Neural cell (in vitro differentiated cells): ENCODE results near the gene CHM. TPM values are rescaled to one million over a fixed set of nuclear protein-coding genes. Genes with fewer than 3 reads are reported as not detected.
"Not testable (repeated sequence)": the region's sequence is repeated elsewhere in the genome, so short reads cannot be mapped to it uniquely, and the experiment has no call there.

Source experiments
- H2AFZ ChIP-seq: fragments of 200-600, 300-800 bp; sonication (generic), shearing (Covaris generic); 2 replicates; pipeline ENCODE4 v1.6.0; 2014; ENCODE audit warnings: low read depth, mild to moderate bottlenecking, antibody characterized with exemption, low read length, moderate library complexity
- H3F3A ChIP-seq: fragments of 200-600 bp; shearing (Covaris generic); 2 replicates; pipeline ENCODE4 v1.6.1; 2016; ENCODE audit warnings: mild to moderate bottlenecking, moderate library complexity, mixed read lengths, antibody characterized with exemption, low read length; ENCODE audit not compliant: insufficient read depth, poor library complexity, severe bottlenecking
- H3K27ac ChIP-seq: fragments of 200-600, 300-800 bp; sonication (generic), shearing (Covaris generic); 2 replicates; pipeline ENCODE4 v1.5.1; 2014; ENCODE audit warnings: mild to moderate bottlenecking, low read length, moderate library complexity
- H3K27me3 ChIP-seq: fragments of 300-800, 200-600 bp; sonication (generic), shearing (Covaris generic); 2 replicates; pipeline ENCODE4 v1.6.0; 2014; ENCODE audit warnings: mild to moderate bottlenecking, low read depth, low read length, moderate library complexity; ENCODE audit not compliant: insufficient read depth
- H3K36me3 ChIP-seq: fragments of 300-800, 200-600 bp; sonication (generic), shearing (Covaris generic); 2 replicates; pipeline ENCODE4 v1.5.1; 2014; ENCODE audit warnings: mild to moderate bottlenecking, antibody characterized with exemption, low read length, moderate library complexity; ENCODE audit not compliant: insufficient read depth
- H3K4me2 ChIP-seq: fragments of 300-800, 200-600 bp; sonication (generic), shearing (Covaris generic); 2 replicates; pipeline ENCODE4 v1.6.0; 2014; ENCODE audit warnings: mild to moderate bottlenecking, low read length
- H3K4me3 ChIP-seq: fragments of 300-800, 200-600 bp; sonication (generic), shearing (Covaris generic); 2 replicates; pipeline ENCODE4 v1.5.1; 2014; ENCODE audit warnings: mild to moderate bottlenecking, low read length, moderate library complexity
- H3K79me2 ChIP-seq: fragments of 200-600 bp; shearing (Covaris generic); replicated peaks from 2 replicates; pipeline ENCODE4 v1.6.0; 2014; ENCODE audit warnings: mild to moderate bottlenecking, low read length, moderate library complexity; ENCODE audit not compliant: insufficient read depth
- H3K9ac ChIP-seq: fragments of 300-800, 200-600 bp; sonication (generic), shearing (Covaris generic); 2 replicates; pipeline ENCODE4 v1.6.1; 2016; ENCODE audit warnings: mild to moderate bottlenecking, low read length, mixed read lengths
- H3K9me2 ChIP-seq: fragments of 200-600 bp; shearing (Covaris generic); 2 replicates; pipeline ENCODE4 v1.6.1; 2016; ENCODE audit warnings: mild to moderate bottlenecking, low read length, mixed read lengths; ENCODE audit not compliant: insufficient read depth
- H3K9me3 ChIP-seq: fragments of 200-600, 300-800 bp; sonication (generic), shearing (Covaris generic); 2 replicates; pipeline ENCODE4 v1.6.1; 2016; ENCODE audit warnings: mild to moderate bottlenecking, mixed run types, low read length, moderate library complexity, mixed read lengths
- H4K20me1 ChIP-seq: fragments of 200-600 bp; shearing (Covaris generic); 2 replicates; pipeline ENCODE4 v1.6.1; 2016; ENCODE audit warnings: mild to moderate bottlenecking, mixed run types; ENCODE audit not compliant: insufficient read depth
- CTCF ChIP-seq: fragments of 450-650 bp; IDR thresholded peaks from 2 replicates; pipeline ENCODE4 v1.5.1; 2014; ENCODE audit warnings: antibody characterized with exemption, mild to moderate bottlenecking, moderate library complexity; ENCODE audit not compliant: poor library complexity, severe bottlenecking
- EP300 ChIP-seq: fragments of 450-650 bp; conservative IDR thresholded peaks from 2 replicates; pipeline ENCODE4 v1.6.1; 2014; ENCODE audit warnings: antibody characterized with exemption, mild to moderate bottlenecking, moderate library complexity; ENCODE audit not compliant: poor library complexity, severe bottlenecking
- EZH2 ChIP-seq: fragments of 200-600, 300-800 bp; shearing (Covaris generic), sonication (generic); IDR thresholded peaks from 2 replicates; pipeline ENCODE4 v1.6.1; 2014; ENCODE audit warnings: antibody characterized with exemption, low read length, borderline replicate concordance, mild to moderate bottlenecking; ENCODE audit not compliant: insufficient read depth, poor library complexity, severe bottlenecking
- MXI1 ChIP-seq: fragments of 450-650 bp; conservative IDR thresholded peaks from 2 replicates; pipeline ENCODE4 v1.6.1; 2014; ENCODE audit warnings: antibody characterized with exemption, mild to moderate bottlenecking; ENCODE audit not compliant: poor library complexity, severe bottlenecking
- POLR2AphosphoS5 ChIP-seq: IDR thresholded peaks from 2 replicates; pipeline ENCODE4 v1.6.1; 2012
- RAD21 ChIP-seq: fragments of 450-650 bp; conservative IDR thresholded peaks from 2 replicates; pipeline ENCODE4 v1.6.1; 2014; ENCODE audit warnings: antibody characterized with exemption, mild to moderate bottlenecking, moderate library complexity
- SMC3 ChIP-seq: fragments of 450-650 bp; conservative IDR thresholded peaks from 2 replicates; pipeline ENCODE4 v1.6.1; 2014; ENCODE audit warnings: antibody characterized with exemption, mild to moderate bottlenecking, moderate library complexity; ENCODE audit not compliant: poor library complexity
- TAF1 ChIP-seq: IDR thresholded peaks from 2 replicates; pipeline ENCODE4 v1.6.1; 2012; ENCODE audit warnings: low read depth
- polyA plus RNA-seq: library from polyadenylated mRNA; depleted of rRNA; stranded (reverse); fragments of >200 nt; gene quantifications from 2 replicates; pipeline ENCODE4 v1.2.3, GENCODE V29; 2014
- TF ChIP-seq, protein P1 (sequence below): IDR thresholded peaks from 2 replicates; pipeline ENCODE4 v1.6.1; 2012; ENCODE audit warnings: borderline replicate concordance

Gene CHM
- polyA plus RNA-seq, 1 donor from 2014 or later = 20.3 TPM

- H3K9me2 ChIP-seq = no peaks in the 10 kb centered on the region
- no peaks in the 10 kb centered on the region for H3F3A ChIP-seq
- no peak overlapping the region for H3K4me3 ChIP-seq
- no peak overlapping the region for H2AFZ ChIP-seq
- no peak overlapping the region for H3K27ac ChIP-seq
- no peaks in the 10 kb centered on the region for H3K9me3 ChIP-seq
- no peaks in the 10 kb centered on the region for H3K79me2 ChIP-seq
- TF ChIP-seq MXI1 (no peak), CTCF (no peak), EZH2 (no peak), POLR2AphosphoS5 (no peak), EP300 (no peak), RAD21 (no peak), TAF1 (no peak), SMC3 (no peak)
- TF ChIP-seq, protein P1, sequence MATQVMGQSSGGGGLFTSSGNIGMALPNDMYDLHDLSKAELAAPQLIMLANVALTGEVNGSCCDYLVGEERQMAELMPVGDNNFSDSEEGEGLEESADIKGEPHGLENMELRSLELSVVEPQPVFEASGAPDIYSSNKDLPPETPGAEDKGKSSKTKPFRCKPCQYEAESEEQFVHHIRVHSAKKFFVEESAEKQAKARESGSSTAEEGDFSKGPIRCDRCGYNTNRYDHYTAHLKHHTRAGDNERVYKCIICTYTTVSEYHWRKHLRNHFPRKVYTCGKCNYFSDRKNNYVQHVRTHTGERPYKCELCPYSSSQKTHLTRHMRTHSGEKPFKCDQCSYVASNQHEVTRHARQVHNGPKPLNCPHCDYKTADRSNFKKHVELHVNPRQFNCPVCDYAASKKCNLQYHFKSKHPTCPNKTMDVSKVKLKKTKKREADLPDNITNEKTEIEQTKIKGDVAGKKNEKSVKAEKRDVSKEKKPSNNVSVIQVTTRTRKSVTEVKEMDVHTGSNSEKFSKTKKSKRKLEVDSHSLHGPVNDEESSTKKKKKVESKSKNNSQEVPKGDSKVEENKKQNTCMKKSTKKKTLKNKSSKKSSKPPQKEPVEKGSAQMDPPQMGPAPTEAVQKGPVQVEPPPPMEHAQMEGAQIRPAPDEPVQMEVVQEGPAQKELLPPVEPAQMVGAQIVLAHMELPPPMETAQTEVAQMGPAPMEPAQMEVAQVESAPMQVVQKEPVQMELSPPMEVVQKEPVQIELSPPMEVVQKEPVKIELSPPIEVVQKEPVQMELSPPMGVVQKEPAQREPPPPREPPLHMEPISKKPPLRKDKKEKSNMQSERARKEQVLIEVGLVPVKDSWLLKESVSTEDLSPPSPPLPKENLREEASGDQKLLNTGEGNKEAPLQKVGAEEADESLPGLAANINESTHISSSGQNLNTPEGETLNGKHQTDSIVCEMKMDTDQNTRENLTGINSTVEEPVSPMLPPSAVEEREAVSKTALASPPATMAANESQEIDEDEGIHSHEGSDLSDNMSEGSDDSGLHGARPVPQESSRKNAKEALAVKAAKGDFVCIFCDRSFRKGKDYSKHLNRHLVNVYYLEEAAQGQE = no peak
- no peak overlapping the region for H3K4me2 ChIP-seq
- no peaks in the 10 kb centered on the region for H3K27me3 ChIP-seq
- no peaks in the 10 kb centered on the region for H4K20me1 ChIP-seq
- H3K9ac ChIP-seq = no peak overlapping the region
- no peaks in the 10 kb centered on the region for H3K36me3 ChIP-seq
These were observed 119.6 kb downstream of the CHM start for GRCh38 chrX:85927740-85928139.

DNA sequence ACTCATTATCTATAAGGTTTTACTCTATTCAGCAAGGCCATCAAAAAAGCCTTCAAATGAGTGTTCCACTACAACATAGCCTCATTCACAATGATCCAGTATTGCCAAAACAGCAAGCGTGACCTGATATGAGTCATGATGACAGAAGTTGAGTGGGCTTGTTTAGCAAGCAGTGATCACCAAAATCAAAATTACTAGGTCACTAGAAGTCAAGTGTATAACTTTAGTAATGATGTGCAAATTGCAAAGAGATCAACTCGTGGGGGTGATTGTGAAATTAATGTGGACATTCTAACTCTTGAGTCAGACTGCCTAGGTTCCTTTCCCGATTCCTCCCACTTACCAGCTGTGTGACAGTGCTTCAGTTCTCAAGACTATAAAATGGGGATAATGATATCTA, 124.5 kb downstream of the CHM start:
- Histone ChIP-seq H3K9me2 (no peaks in the 10 kb centered on the region), H3K27me3 (no peaks in the 10 kb centered on the region), H3F3A (no peaks in the 10 kb centered on the region), H3K9ac (no peak overlapping the region), H3K27ac (no peak overlapping the region), H2AFZ (no peak overlapping the region), H3K36me3 (no peaks in the 10 kb centered on the region), H3K4me3 (no peak overlapping the region), H4K20me1 (no peaks in the 10 kb centered on the region), H3K79me2 (no peaks in the 10 kb centered on the region), H3K9me3 (no peaks in the 10 kb centered on the region), H3K4me2 (no peak overlapping the region)
- TF ChIP-seq RAD21 (no peak), MXI1 (no peak), EP300 (no peak), EZH2 (no peak), TAF1 (no peak), CTCF (no peak), SMC3 (no peak), POLR2AphosphoS5 (no peak)
- TF ChIP-seq, protein P1 = no peak

DNA sequence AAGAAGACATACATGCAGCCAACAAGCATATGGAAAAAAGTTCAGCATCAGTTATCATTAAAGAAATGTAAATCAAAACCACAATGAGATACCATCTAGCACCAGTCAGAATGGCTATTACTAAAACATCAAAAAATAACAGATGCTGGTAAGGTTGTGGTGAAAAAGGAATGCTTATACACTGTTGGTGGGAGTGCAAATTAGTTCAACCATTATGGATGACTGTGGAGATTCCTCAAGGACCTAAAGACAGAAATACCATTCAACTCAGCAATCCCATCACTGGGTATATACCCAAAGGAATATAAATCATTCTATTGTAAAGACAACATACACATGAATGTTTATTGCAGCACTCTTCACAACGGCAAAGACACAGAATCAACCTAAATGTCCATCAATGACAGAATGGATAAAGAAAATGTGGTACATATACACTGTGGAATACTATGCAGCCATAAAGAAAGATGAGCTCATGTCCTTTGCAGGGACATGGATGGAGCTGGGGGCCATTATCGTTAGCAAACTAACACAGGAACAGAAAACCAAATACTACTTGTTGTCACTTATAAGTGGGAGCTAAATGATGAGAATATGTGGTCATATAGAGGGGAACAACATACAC, 130.6 kb downstream of the CHM start:
- H3K9ac ChIP-seq, H3K27ac ChIP-seq, H3K4me3 ChIP-seq, H3K36me3 ChIP-seq, H3K9me2 ChIP-seq, H3K27me3 ChIP-seq, H3K79me2 ChIP-seq, H3K4me2 ChIP-seq, H3F3A ChIP-seq, H3K9me3 ChIP-seq, H4K20me1 ChIP-seq, H2AFZ ChIP-seq: not testable (repeated sequence)
